Activated CD4-positive, alpha-beta memory T cell treated with anti-CD3 and anti-CD28 coated beads for 36 hours (primary cell): Measurements from ENCODE around the gene KIRREL3. TPM values are rescaled to one million over a fixed set of nuclear protein-coding genes. Genes with fewer than 3 reads are reported as not detected.

Source experiments
- CTCF ChIA-PET: fragments of 350-600 bp; sonication (Branson Sonifier 250); formaldehyde crosslinking; loops from one replicate; lab custom pipeline; 2021; ENCODE audit warnings: antibody characterized with exemption, inconsistent platforms; lab: Charles Lee
- POLR2A ChIA-PET: fragments of 350-600 bp; sonication (Branson Sonifier 250); formaldehyde crosslinking; loops from one replicate; lab custom pipeline; 2021; ENCODE audit warnings: antibody characterized with exemption; lab: Charles Lee
- DNase-seq: peaks from one replicate; pipeline ENCODE4 v3.0.0-alpha.2; 2020
- H3K27ac Mint-ChIP-seq: one replicate; pipeline ENCODE4 v1.8.0; 2021; ENCODE audit warnings: mixed read lengths
- H3K27me3 Mint-ChIP-seq: one replicate; pipeline ENCODE4 v1.8.0; 2021; ENCODE audit warnings: mixed read lengths
- H3K36me3 Mint-ChIP-seq: one replicate; pipeline ENCODE4 v1.8.0; 2021; ENCODE audit warnings: mixed read lengths
- H3K4me1 Mint-ChIP-seq: one replicate; pipeline ENCODE4 v1.8.0; 2021; ENCODE audit warnings: low read depth, mixed read lengths
- H3K4me3 Mint-ChIP-seq: one replicate; pipeline ENCODE4 v1.8.0; 2021; ENCODE audit warnings: mild to moderate bottlenecking, mixed read lengths
- H3K9me3 Mint-ChIP-seq: one replicate; pipeline ENCODE4 v1.8.0; 2021; ENCODE audit warnings: mixed read lengths
- intact Hi-C: fragments of 100-400 bp; cut with micrococcal nuclease; formaldehyde crosslinking; loops from one replicate; pipeline ENCODE4 v1.15.1; 2023
- total RNA-seq, 2 experiments: library from RNA; stranded (reverse); gene quantifications; one replicate each; pipeline ENCODE4 v1.2.3, GENCODE V29; 2021

The KIRREL3 gene
- total RNA-seq, 2 experiments from 2014 or later, result not detected

- POLR2A ChIA-PET, result no interaction called here
- CTCF ChIA-PET, result no interaction called here
- Mint-ChIP-seq H3K4me1 (no peaks in the 10 kb centered on the region), H3K27me3 (peaks cover 2% of the 10 kb centered on the region), H3K27ac (no peak overlapping the region), H3K36me3 (no peaks in the 10 kb centered on the region), H3K9me3 (no peaks in the 10 kb centered on the region), H3K4me3 (no peak overlapping the region)
- intact Hi-C loops, result no loop called here
- DNase-seq, result no peak
Observed at GRCh38 chr11:127023991-127024390, 23.4 kb upstream of the KIRREL3 start.

GRCh38 chr11:127018683-127019279 is 18.2 kb upstream of the KIRREL3 start:
- H3K4me3 Mint-ChIP-seq, result no peak overlapping the region
- H3K27me3 Mint-ChIP-seq, result peaks cover 4% of the 10 kb centered on the region
- intact Hi-C loops, result no loop called here
- H3K36me3 Mint-ChIP-seq, result no peaks in the 10 kb centered on the region
- ChIA-PET CTCF (no interaction called here), POLR2A (no interaction called here)
- no peak for DNase-seq
- no peaks in the 10 kb centered on the region for H3K9me3 Mint-ChIP-seq
- no peak overlapping the region for H3K27ac Mint-ChIP-seq
- H3K4me1 Mint-ChIP-seq, result no peaks in the 10 kb centered on the region

DNA sequence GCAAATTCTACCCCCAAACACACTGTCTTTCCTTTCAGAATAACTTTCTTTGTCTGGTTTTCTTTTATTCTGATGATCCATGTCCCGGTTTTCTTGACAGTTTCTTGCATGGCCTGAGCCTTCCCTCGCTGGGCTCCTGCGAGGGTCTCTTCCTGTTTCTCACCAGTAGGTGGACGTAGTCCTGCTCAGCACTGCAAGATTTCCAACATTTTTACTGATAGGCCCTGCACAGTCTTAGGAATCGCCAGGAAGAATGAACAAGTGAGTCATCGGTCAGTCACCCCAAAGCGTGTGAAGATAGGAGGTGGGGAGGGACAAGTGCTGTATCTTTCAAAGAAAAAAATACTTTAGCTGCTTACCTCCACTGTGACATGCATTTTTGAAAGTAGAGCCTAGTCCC is 16.9 kb upstream of the KIRREL3 start:
- no peaks in the 10 kb centered on the region for H3K36me3 Mint-ChIP-seq
- no peaks in the 10 kb centered on the region for H3K9me3 Mint-ChIP-seq
- CTCF ChIA-PET, result no interaction called here

GRCh38 chr11:127013550-127013949 is 13.0 kb upstream of the KIRREL3 start:
- DNase-seq, result no peak
- peaks cover 10% of the 10 kb centered on the region for H3K27me3 Mint-ChIP-seq
- intact Hi-C loops, result no loop called here
- ChIA-PET POLR2A (no interaction called here), CTCF (no interaction called here)
- H3K36me3 Mint-ChIP-seq, result no peaks in the 10 kb centered on the region
- no peak overlapping the region for H3K27ac Mint-ChIP-seq
- H3K9me3 Mint-ChIP-seq, result no peaks in the 10 kb centered on the region
- H3K4me1 Mint-ChIP-seq, result no peaks in the 10 kb centered on the region
- H3K4me3 Mint-ChIP-seq, result no peak overlapping the region

More for the DNA sequence above, 16.9 kb upstream of the KIRREL3 start:
- no peaks in the 10 kb centered on the region for H3K4me1 Mint-ChIP-seq
- no peak overlapping the region for H3K27ac Mint-ChIP-seq
- H3K27me3 Mint-ChIP-seq, result peaks cover 7% of the 10 kb centered on the region
- DNase-seq, result no peak
- POLR2A ChIA-PET, result no interaction called here
- intact Hi-C loops, result no loop called here
- no peak overlapping the region for H3K4me3 Mint-ChIP-seq

GRCh38 chr11:127006311-127006710 is 5.7 kb upstream of the KIRREL3 start:
- no peak for DNase-seq
- intact Hi-C loops, result no loop called here
- H3K9me3 Mint-ChIP-seq, result no peaks in the 10 kb centered on the region
- H3K27ac Mint-ChIP-seq, result no peak overlapping the region
- CTCF ChIA-PET, result no interaction called here
- H3K36me3 Mint-ChIP-seq, result no peaks in the 10 kb centered on the region
- POLR2A ChIA-PET, result no interaction called here
- H3K4me1 Mint-ChIP-seq, result no peaks in the 10 kb centered on the region
- peaks cover 28% of the 10 kb centered on the region for H3K27me3 Mint-ChIP-seq
- H3K4me3 Mint-ChIP-seq, result no peak overlapping the region

DNA sequence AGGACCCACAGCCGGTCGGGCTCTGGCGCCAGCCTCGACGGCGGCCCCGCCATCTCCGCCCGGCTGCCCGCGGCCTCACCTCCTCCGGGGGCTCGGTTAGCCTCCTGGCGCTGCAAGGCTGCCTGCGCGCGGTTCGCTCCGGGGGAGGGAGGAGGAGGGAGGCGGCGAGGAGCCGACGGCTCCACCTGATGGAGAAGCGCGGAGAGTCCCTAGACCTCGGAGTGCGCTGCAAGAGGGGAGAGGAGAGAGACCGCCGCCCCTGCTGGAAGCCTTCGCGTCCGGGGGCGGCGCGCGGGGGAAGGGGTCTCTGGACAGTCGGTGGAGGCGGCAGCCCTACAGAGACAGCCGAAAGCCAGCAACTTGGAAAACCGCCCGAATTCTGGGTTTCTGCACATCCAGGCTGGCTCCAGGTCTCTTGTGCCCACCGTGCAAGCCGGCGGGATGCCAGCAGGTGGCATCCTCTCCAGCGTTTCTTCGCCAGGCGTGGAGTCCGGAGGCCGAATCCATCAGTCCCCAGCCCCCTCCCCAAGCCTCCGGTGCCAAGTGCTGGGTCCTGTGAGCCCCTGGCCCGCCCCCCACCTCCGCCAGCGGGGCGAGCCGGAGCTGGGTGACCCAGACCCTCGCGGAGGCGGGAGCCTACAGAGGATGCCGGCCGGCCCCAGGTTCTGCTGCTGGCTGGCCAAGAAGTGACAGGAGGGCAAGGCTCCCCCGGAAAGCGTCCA is 2.9 kb upstream of the KIRREL3 start:
- CTCF ChIA-PET, result no interaction called here
- intact Hi-C loops, result no loop called here

DNA sequence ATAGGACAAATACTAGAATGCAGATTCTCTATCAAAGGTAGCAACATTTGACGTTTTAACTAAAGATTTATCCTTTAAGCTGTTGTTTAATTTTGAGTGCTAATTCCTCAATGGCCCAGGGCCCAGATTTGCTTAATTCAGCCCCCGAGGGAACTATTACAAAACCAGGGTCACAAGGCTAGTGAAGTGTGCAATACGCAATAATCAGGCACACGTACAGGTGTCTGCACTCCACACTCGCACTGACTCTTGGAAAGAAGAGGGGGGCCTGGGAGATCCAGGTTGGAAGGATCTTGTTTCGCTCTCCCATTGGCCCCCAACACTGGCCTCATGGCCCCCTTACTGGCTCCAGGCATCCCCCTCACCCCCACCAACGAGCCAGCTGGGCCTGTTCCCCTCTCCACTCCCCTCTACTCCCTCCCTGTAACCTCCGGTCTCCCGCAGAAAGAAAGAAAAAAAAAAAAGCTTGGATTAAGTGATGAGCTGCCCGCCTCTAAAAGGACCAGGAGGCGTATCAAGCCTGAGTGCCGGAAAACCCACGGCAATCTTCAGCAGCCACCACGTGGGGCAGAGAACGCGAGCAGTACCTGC is 2.2 kb upstream of the KIRREL3 start:
- Mint-ChIP-seq H3K27me3 (peaks cover 24% of the 10 kb centered on the region), H3K9me3 (no peaks in the 10 kb centered on the region), H3K36me3 (no peaks in the 10 kb centered on the region), H3K4me3 (no peak overlapping the region), H3K27ac (no peak overlapping the region), H3K4me1 (no peaks in the 10 kb centered on the region)
- intact Hi-C loops, result no loop called here
- ChIA-PET CTCF (no interaction called here), POLR2A (no interaction called here)
- DNase-seq, result no peak

More for the DNA sequence above, 2.9 kb upstream of the KIRREL3 start:
- POLR2A ChIA-PET, result no interaction called here
- no peak for DNase-seq
- no peaks in the 10 kb centered on the region for H3K9me3 Mint-ChIP-seq
- no peak overlapping the region for H3K4me3 Mint-ChIP-seq
- H3K36me3 Mint-ChIP-seq, result no peaks in the 10 kb centered on the region
- peaks cover 24% of the 10 kb centered on the region for H3K27me3 Mint-ChIP-seq
- no peak overlapping the region for H3K27ac Mint-ChIP-seq
- no peaks in the 10 kb centered on the region for H3K4me1 Mint-ChIP-seq

GRCh38 chr11:127000981-127001380 is 411 bp upstream of the KIRREL3 start:
- no peak for DNase-seq
- Mint-ChIP-seq H3K36me3 (no peaks in the 10 kb centered on the region), H3K27ac (no peak overlapping the region), H3K4me3 (no peak overlapping the region), H3K4me1 (no peaks in the 10 kb centered on the region), H3K9me3 (no peaks in the 10 kb centered on the region), H3K27me3 (peaks cover 36% of the 10 kb centered on the region)
- ChIA-PET CTCF (interaction anchor here (1.5 kb wide), 1 partner anchor 11 kb away, joined by 6 read pairs; no protein-coding TSS in a partner anchor), POLR2A (no interaction called here)
- intact Hi-C loops, result no loop called here

DNA sequence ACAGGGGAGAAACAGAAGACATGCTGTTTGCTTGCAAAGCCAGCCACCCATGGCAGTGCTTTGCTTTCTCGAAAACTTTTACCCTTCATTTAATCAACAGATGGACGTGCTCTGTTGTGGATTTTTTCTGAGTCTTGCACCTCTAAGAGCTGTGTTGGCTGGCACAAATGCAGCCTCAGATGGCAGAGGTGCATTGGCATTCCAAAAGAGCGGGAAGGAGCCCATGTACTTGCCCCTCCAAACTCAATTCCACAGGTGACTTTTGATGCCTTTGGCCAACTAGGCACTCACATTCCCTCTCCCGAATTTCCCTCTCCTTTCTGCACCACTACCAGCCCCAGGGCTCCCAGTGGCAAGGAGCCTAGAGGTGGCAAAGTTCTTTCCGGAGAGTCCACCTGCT is 1.2 kb downstream of the KIRREL3 start:
- no peaks in the 10 kb centered on the region for H3K36me3 Mint-ChIP-seq
- no peak overlapping the region for H3K27ac Mint-ChIP-seq
- intact Hi-C loops, result no loop called here
- no peaks in the 10 kb centered on the region for H3K9me3 Mint-ChIP-seq
- ChIA-PET POLR2A (no interaction called here), CTCF (no interaction called here)
- no peak overlapping the region for H3K4me3 Mint-ChIP-seq
- H3K4me1 Mint-ChIP-seq, result no peaks in the 10 kb centered on the region
- peaks cover 28% of the 10 kb centered on the region for H3K27me3 Mint-ChIP-seq
- no peak for DNase-seq

DNA sequence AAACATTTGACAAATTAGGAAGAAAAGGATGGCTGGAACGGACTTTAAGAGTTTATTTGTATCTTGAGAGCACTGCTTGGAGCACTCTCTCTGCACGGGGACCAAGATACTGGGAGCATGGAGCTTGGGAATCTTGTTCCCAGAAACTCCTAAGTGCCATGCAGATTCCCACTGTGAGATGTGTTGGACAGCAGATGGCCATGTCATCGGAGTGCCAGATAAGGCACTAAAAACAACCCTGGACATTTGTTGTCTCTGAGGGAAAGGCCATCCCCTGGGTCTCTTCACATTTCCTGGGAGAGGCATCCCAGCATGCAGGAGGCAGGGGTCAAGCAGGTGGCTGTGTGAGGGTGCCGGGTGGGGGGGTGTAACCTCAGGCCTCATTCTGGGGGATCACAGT is 2.9 kb downstream of the KIRREL3 start:
- CTCF ChIA-PET, result interaction anchor here (0.6 kb wide), 1 partner anchor 484 kb away, joined by 4 read pairs; no protein-coding TSS in a partner anchor
- peaks cover 23% of the 10 kb centered on the region for H3K27me3 Mint-ChIP-seq
- H3K27ac Mint-ChIP-seq, result no peak overlapping the region
- POLR2A ChIA-PET, result no interaction called here
- H3K4me1 Mint-ChIP-seq, result no peaks in the 10 kb centered on the region
- intact Hi-C loops, result no loop called here
- H3K4me3 Mint-ChIP-seq, result no peak overlapping the region
- DNase-seq, result no peak
- H3K36me3 Mint-ChIP-seq, result no peaks in the 10 kb centered on the region
- no peaks in the 10 kb centered on the region for H3K9me3 Mint-ChIP-seq

GRCh38 chr11:126997196-126997595 is 3.4 kb downstream of the KIRREL3 start:
- no peaks in the 10 kb centered on the region for H3K9me3 Mint-ChIP-seq
- H3K36me3 Mint-ChIP-seq, result no peaks in the 10 kb centered on the region
- POLR2A ChIA-PET, result no interaction called here
- no peaks in the 10 kb centered on the region for H3K4me1 Mint-ChIP-seq
- H3K27me3 Mint-ChIP-seq, result peaks cover 21% of the 10 kb centered on the region
- DNase-seq, result no peak
- no peak overlapping the region for H3K27ac Mint-ChIP-seq
- CTCF ChIA-PET, result no interaction called here
- no peak overlapping the region for H3K4me3 Mint-ChIP-seq
- intact Hi-C loops, result no loop called here

GRCh38 chr11:126996036-126996804 is 4.3 kb downstream of the KIRREL3 start:
- DNase-seq, result no peak
- CTCF ChIA-PET, result no interaction called here

More at GRCh38 chr11:126996036-126996804, 4.3 kb downstream of the KIRREL3 start:
- Mint-ChIP-seq H3K27ac (no peak overlapping the region), H3K4me1 (no peaks in the 10 kb centered on the region), H3K36me3 (no peaks in the 10 kb centered on the region), H3K27me3 (peaks cover 17% of the 10 kb centered on the region), H3K4me3 (no peak overlapping the region), H3K9me3 (no peaks in the 10 kb centered on the region)
- intact Hi-C loops, result no loop called here
- POLR2A ChIA-PET, result no interaction called here
